GM21447 (cell line): ENCODE data around the gene MRRF.
"Not testable (repeated sequence)": the region's sequence is repeated elsewhere in the genome, so short reads cannot be mapped to it uniquely, and the experiment has no call there.

Source experiments
- ATAC-seq: cut with Tn5 transposase; IDR thresholded peaks from one replicate; pipeline ENCODE4 v1.9.1; 2021; ENCODE audit not compliant: unreplicated experiment

The MRRF gene

GRCh38 chr9:122350577-122351355 lies 86.1 kb downstream of the MRRF start:
- peak; percentile 77 for ATAC-seq

- ATAC-seq = no peak
Measured at GRCh38 chr9:122354536-122355199, 90.0 kb downstream of the MRRF start.

DNA sequence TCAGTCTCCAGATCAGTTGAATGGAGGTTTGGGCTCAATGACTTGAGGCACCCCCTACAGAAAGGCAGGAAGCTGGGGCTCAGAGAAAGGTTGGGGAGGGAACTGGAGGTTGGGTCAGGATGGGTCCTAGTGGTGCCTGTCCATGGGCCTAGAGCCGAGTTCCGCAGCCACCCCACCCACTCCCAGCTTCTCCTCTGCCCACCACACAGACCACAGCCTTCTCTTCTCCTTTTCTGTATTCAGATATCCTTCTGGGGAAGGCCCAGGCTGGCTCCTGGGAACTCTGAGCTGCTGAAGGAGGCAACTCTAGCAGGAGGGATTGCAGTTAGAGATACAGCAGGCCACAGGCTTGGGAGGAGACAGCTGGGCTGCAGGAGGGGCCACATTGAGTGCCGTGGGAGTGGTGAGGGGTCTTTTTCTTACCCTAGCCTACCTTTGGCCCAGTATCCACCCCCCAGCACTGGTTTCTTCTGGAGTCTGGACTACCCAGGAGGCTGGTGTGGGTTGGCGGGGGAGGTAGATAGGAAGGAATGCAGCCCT lies 90.7 kb downstream of the MRRF start:
- ATAC-seq = no peak

DNA sequence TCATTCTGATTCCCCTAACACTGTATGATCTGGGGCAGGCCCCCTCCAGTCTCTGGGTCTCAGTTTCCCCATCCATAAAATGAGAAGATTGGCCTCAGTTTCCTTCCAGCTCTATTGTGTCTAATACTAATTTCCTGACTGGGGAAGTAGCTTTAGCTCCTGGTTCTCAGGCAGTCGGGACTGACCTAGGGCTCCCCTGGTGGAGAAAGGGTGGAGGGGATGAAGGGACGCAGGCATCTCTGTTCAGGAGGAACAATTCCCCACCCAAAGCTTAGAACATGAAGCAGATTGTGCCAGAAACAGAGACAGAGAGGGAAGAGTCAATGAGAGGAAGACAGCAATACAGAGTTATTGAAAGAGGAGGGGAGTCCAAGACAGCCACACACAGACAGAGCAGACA lies 91.9 kb downstream of the MRRF start:
- ATAC-seq = no peak

GRCh38 chr9:122360891-122361290 lies 96.2 kb downstream of the MRRF start:
- ATAC-seq = no peak

GRCh38 chr9:122363131-122363530 lies 98.4 kb downstream of the MRRF start:
- not testable (repeated sequence) for ATAC-seq

GRCh38 chr9:122364117-122364782 lies 99.6 kb downstream of the MRRF start:
- ATAC-seq = no peak

- ATAC-seq = no peak
Measured at GRCh38 chr9:122364783-122365150, 100.1 kb downstream of the MRRF start.

GRCh38 chr9:122366074-122366660 lies 101.5 kb downstream of the MRRF start:
- no peak for ATAC-seq

- ATAC-seq = no peak
Measured at GRCh38 chr9:122367065-122367464, 102.4 kb downstream of the MRRF start.

DNA sequence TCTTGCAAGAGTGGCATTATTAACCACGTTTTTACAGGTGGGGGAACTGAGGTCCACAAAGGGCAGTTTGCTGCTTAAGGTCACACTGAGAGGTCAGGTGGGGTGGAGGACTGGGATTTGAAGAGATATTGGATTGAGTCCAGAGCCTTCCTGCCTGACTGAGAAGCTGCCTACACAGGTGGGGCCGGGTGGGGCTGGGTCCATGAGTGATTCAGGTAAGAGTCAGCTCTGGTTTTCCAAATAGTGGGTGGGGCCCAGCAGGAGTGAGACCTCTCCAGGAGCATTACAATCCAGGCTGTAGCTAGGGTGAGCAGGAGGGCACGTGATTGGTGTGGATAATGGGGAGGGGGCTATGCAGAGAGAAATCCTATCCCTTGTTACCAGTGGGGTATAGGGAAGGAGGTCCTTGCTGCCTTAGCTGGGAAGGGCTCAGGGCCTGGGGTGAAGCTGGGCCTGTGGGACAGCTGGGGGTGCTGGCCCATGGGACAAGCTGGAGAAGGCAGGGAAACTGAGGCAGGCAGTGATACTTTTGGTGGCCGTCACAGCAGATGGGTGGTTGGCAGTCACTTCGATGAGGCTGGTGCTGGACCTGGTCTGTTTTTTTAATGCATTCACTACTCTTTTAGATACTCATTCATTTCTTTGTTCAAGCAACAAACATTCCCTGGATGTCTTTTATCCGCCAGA lies 103.2 kb downstream of the MRRF start:
- ATAC-seq = no peak

- no peak for ATAC-seq
Measured at GRCh38 chr9:122368642-122369041, 104.0 kb downstream of the MRRF start.

GRCh38 chr9:122370303-122370702 lies 105.6 kb downstream of the MRRF start:
- ATAC-seq = peak; percentile 44

- peak; percentile 64 for ATAC-seq
Measured at GRCh38 chr9:122370869-122371755, 106.4 kb downstream of the MRRF start, which contains the start of gene PTGS1. Gene PTGS1 (plus strand): TSS chr9:122371024. CDS start chr9:122371085, 61 bp downstream.

DNA sequence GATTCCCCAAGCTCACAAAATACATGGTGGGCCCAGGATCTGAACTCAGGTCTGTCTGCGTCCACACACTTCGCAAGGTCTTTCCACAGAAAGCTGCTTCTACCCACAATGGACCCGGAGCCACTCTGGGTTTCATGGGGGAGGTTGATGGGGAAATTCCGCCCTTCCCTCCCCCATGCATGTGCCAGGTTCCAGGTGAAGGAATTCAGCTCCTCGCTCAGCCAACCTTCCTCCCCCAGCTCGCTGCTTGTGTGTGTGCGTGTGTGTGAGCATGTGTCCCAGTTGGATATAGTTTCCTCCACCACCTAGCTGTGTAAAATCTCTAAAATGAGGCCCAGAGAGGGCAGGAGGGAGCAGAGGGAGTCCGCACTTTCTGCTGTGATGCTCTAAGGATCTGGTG lies 107.2 kb downstream of the MRRF start:
- ATAC-seq = no peak

GRCh38 chr9:122372856-122373845 lies 108.5 kb downstream of the MRRF start:
- ATAC-seq = no peak

GRCh38 chr9:122374885-122375420 lies 110.3 kb downstream of the MRRF start:
- ATAC-seq = no peak

- ATAC-seq = no peak
Measured at GRCh38 chr9:122376796-122377195, 112.1 kb downstream of the MRRF start.
